ENCODE measurements around the gene TRO.

DNA sequence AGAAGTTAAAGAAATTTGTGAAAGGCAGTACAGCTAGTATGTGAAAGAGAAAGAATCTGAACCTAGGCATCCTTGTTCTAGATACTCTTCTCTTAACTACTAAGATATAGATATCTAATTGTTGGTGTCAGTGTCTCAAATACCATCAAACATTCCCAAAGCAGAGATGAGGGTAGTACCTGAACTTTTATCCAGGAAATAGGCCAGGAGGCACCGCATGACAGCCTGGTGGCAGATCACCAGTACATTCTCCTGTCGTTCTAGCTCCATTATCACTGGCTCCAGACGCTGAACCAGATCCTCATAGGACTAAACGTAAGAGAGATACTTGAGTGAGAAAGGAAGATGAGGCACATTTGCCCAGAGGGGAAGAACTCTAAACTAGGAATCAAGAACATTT, 16.8 kb downstream of the TRO start:
- TF ChIP-seq SIX4 (CRISPR knock-in tag; IDR thresholded peaks at IDR 0.05) (no peak), ZNF121 (CRISPR knock-in tag; IDR thresholded peaks at IDR 0.05) (no peak), ZNF34 (CRISPR knock-in tag; IDR thresholded peaks at IDR 0.05; ENCODE audit: borderline replicate concordance) (no peak), KAT7 (CRISPR knock-in tag; IDR thresholded peaks at IDR 0.05; ENCODE audit: borderline replicate concordance) (no peak), POLR2AphosphoS5 (IDR thresholded peaks at IDR 0.05; ENCODE audit: low read depth, low read length) (no peak), PAWR (CRISPR knock-in tag; IDR thresholded peaks at IDR 0.05; ENCODE audit: borderline replicate concordance) (no peak), ZNF382 (CRISPR knock-in tag; IDR thresholded peaks at IDR 0.05; ENCODE audit: borderline replicate concordance) (no peak), TCF7L2 (IDR thresholded peaks at IDR 0.05; ENCODE audit: low read depth, low read length) (no peak), ZBTB7A (CRISPR knock-in tag; IDR thresholded peaks at IDR 0.05) (no peak), ASH2L (IDR thresholded peaks at IDR 0.05; ENCODE audit: insufficient read length, low read depth, low read length) (no peak)
- TF ChIP-seq, protein P1, sequence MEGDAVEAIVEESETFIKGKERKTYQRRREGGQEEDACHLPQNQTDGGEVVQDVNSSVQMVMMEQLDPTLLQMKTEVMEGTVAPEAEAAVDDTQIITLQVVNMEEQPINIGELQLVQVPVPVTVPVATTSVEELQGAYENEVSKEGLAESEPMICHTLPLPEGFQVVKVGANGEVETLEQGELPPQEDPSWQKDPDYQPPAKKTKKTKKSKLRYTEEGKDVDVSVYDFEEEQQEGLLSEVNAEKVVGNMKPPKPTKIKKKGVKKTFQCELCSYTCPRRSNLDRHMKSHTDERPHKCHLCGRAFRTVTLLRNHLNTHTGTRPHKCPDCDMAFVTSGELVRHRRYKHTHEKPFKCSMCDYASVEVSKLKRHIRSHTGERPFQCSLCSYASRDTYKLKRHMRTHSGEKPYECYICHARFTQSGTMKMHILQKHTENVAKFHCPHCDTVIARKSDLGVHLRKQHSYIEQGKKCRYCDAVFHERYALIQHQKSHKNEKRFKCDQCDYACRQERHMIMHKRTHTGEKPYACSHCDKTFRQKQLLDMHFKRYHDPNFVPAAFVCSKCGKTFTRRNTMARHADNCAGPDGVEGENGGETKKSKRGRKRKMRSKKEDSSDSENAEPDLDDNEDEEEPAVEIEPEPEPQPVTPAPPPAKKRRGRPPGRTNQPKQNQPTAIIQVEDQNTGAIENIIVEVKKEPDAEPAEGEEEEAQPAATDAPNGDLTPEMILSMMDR (CRISPR knock-in tag; IDR thresholded peaks at IDR 0.05) = no peak
- TF ChIP-seq, protein P2, sequence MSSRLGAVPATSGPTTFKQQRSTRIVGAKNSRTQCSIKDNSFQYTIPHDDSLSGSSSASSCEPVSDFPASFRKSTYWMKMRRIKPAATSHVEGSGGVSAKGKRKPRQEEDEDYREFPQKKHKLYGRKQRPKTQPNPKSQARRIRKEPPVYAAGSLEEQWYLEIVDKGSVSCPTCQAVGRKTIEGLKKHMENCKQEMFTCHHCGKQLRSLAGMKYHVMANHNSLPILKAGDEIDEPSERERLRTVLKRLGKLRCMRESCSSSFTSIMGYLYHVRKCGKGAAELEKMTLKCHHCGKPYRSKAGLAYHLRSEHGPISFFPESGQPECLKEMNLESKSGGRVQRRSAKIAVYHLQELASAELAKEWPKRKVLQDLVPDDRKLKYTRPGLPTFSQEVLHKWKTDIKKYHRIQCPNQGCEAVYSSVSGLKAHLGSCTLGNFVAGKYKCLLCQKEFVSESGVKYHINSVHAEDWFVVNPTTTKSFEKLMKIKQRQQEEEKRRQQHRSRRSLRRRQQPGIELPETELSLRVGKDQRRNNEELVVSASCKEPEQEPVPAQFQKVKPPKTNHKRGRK (CRISPR knock-in tag; IDR thresholded peaks at IDR 0.05) = no peak

Data from HepG2 (cell line).